ENCODE measurements around the gene AGAP1.

DNA sequence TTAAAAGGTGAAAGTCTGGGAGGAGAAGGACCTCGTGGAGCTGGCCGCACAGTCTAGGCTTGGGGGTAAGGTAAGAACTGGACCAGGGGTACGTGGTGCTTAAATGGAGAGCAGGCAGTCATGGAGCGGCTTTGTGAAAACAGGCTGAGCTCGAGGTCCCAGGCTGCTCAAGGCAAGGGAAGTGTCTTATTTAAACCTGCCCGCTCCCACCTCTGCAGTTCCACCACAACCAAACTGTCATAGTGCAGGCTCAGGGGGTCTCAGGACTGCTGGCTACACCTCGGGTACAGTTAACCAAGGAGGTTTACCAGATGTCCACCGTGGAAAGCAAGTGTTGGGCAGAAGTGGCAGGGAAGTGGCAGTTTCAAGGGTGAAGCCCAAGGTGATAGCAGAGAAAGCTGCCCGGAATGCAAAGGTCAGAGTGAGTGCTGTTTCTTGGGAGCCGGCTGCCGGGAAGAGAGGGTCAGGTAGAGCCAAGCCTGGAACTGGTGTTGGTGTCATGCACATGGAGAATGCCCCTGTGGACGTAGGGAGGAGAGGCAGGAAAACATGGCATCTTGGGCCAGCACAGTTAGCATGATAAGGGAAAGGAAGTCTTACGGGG lies 471.0 kb downstream of the AGAP1 start:
- no peak for TF ChIP-seq POLR2AphosphoS5 (IDR thresholded peaks at IDR 0.05; ENCODE audit: insufficient read depth in 1 of 2, low read depth in 1 of 2)
- TF ChIP-seq, protein P1, sequence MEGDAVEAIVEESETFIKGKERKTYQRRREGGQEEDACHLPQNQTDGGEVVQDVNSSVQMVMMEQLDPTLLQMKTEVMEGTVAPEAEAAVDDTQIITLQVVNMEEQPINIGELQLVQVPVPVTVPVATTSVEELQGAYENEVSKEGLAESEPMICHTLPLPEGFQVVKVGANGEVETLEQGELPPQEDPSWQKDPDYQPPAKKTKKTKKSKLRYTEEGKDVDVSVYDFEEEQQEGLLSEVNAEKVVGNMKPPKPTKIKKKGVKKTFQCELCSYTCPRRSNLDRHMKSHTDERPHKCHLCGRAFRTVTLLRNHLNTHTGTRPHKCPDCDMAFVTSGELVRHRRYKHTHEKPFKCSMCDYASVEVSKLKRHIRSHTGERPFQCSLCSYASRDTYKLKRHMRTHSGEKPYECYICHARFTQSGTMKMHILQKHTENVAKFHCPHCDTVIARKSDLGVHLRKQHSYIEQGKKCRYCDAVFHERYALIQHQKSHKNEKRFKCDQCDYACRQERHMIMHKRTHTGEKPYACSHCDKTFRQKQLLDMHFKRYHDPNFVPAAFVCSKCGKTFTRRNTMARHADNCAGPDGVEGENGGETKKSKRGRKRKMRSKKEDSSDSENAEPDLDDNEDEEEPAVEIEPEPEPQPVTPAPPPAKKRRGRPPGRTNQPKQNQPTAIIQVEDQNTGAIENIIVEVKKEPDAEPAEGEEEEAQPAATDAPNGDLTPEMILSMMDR (IDR thresholded peaks at IDR 0.05) = no peak

Data from vagina (tissue), 2 donors.